B cell (primary cell): Measurements from ENCODE around the gene MYO1B. TPM values are rescaled to one million over a fixed set of nuclear protein-coding genes. Genes with fewer than 3 reads are reported as not detected.

Source experiments
- ATAC-seq: fragments of 200-7000 bp; cut with Tn5 transposase; one replicate; pipeline ENCODE4 v1.10.0; 2021; ENCODE audit warnings: low read depth, mild to moderate bottlenecking, moderate number of reproducible peaks, moderate library complexity
- CTCF ChIA-PET: fragments of 350-600 bp; sonication (Branson Sonifier 250); formaldehyde crosslinking; loops from one replicate; lab custom pipeline; 2021; ENCODE audit warnings: antibody characterized with exemption, inconsistent platforms; lab: Charles Lee
- POLR2A ChIA-PET: fragments of 350-600 bp; sonication (Branson Sonifier 250); formaldehyde crosslinking; loops from one replicate; lab custom pipeline; 2021; ENCODE audit warnings: antibody characterized with exemption; lab: Charles Lee
- DNase-seq: peaks from one replicate; pipeline ENCODE4 v3.0.0; 2013
- H2AFZ ChIP-seq: 2 replicates; pipeline ENCODE4 v1.6.1; 2012; ENCODE audit warnings: mild to moderate bottlenecking, low read depth, low read length; ENCODE audit not compliant: insufficient read depth, poor library complexity, severe bottlenecking
- H3K27ac ChIP-seq, 2 donors: 1 replicate in 1 of 2; 2 replicates in 1 of 2; pipeline ENCODE4 v1.5.1; 2012 to 2013; ENCODE audit warnings: low read length in 2 of 2, mild to moderate bottlenecking in 2 of 2, moderate library complexity in 1 of 2
- H3K27me3 ChIP-seq, 4 experiments: fragments of 200-600 bp in 1 of 4; sonication (generic) in 1 of 4; replicated peaks in 1 of 4; 1 replicate in 2 of 4; 2 replicates in 2 of 4; pipeline versions ENCODE4 v1.6.1 to v1.7.0; 2013 to 2016; ENCODE audit warnings: low read length in 3 of 4, mild to moderate bottlenecking in 2 of 4, mixed read lengths in 1 of 4, moderate library complexity in 1 of 4; ENCODE audit not compliant: insufficient read depth in 4 of 4, control insufficient read depth in 3 of 4; ENCODE audit errors: control extremely low read depth in 1 of 4
- H3K36me3 ChIP-seq, 2 experiments: replicated peaks in 1 of 2; 1 replicate in 1 of 2; 2 replicates in 1 of 2; pipeline versions ENCODE4 v1.6.1 to v1.7.1; 2013; ENCODE audit warnings: low read length in 1 of 2; ENCODE audit not compliant: insufficient read depth in 2 of 2, control insufficient read depth in 1 of 2; ENCODE audit errors: control extremely low read depth in 1 of 2, extremely low read depth in 1 of 2
- H3K4me1 ChIP-seq, 2 donors: fragments of 200-600 bp in 1 of 2; sonication (generic) in 1 of 2; 1 replicate in 1 of 2; 2 replicates in 1 of 2; pipeline versions ENCODE4 v1.5.1 to v1.6.1; 2013 to 2017; ENCODE audit warnings: low read length in 2 of 2; ENCODE audit not compliant: control insufficient read depth in 2 of 2, insufficient read depth in 2 of 2
- H3K4me2 ChIP-seq: replicated peaks from 2 replicates; pipeline ENCODE3; 2012; ENCODE audit warnings: mild to moderate bottlenecking, low read depth, low read length; ENCODE audit not compliant: poor library complexity, severe bottlenecking
- H3K4me3 ChIP-seq, 5 experiments: fragments of 200-600 bp in 1 of 5; sonication (generic) in 1 of 5; 1 replicate in 3 of 5; 2 replicates in 2 of 5; pipeline versions ENCODE4 v1.5.1 to v1.7.0; 2011 to 2016; ENCODE audit warnings: low read length in 4 of 5, mild to moderate bottlenecking in 4 of 5, low read depth in 2 of 5, control low read depth in 1 of 5, moderate library complexity in 1 of 5; ENCODE audit not compliant: insufficient read depth in 1 of 5; ENCODE audit errors: control extremely low read depth in 1 of 5, extremely low read depth in 1 of 5
- H3K79me2 ChIP-seq: fragments of 200-600 bp; sonication (generic); one replicate; pipeline ENCODE4 v1.6.0; 2016; ENCODE audit warnings: low read length; ENCODE audit not compliant: control insufficient read depth, insufficient read depth
- H3K9ac ChIP-seq: fragments of 200-600 bp; sonication (generic); 2 replicates; pipeline ENCODE4 v1.6.1; 2017; ENCODE audit warnings: mild to moderate bottlenecking, low read length, moderate library complexity
- H3K9me3 ChIP-seq, 3 donors: one replicate each; pipeline versions ENCODE4 v1.6.1 to v1.7.1; 2013; ENCODE audit warnings: low read length in 2 of 3; ENCODE audit not compliant: control insufficient read depth in 2 of 3, insufficient read depth in 1 of 3; ENCODE audit errors: control extremely low read depth in 1 of 3
- H4K20me1 ChIP-seq: 2 replicates; pipeline ENCODE4 v1.6.0; 2012; ENCODE audit warnings: mild to moderate bottlenecking, low read length; ENCODE audit not compliant: insufficient read depth, control insufficient read depth, poor library complexity, severe bottlenecking
- H3K27ac Mint-ChIP-seq: one replicate; pipeline ENCODE4 v1.8.0; 2021; ENCODE audit warnings: mixed read lengths
- H3K27me3 Mint-ChIP-seq: one replicate; pipeline ENCODE4 v1.8.0; 2021; ENCODE audit warnings: mixed read lengths
- H3K4me1 Mint-ChIP-seq: one replicate; pipeline ENCODE4 v1.8.0; 2021; ENCODE audit warnings: mixed read lengths
- H3K4me3 Mint-ChIP-seq: one replicate; pipeline ENCODE4 v1.8.0; 2021; ENCODE audit warnings: mixed read lengths
- H3K9me3 Mint-ChIP-seq: one replicate; pipeline ENCODE4 v1.8.0; 2022; ENCODE audit warnings: mixed read lengths; ENCODE audit not compliant: insufficient read depth
- EZH2 ChIP-seq: IDR thresholded peaks from 2 replicates; pipeline ENCODE4 v1.6.1; 2012; ENCODE audit warnings: borderline replicate concordance, low read depth, mild to moderate bottlenecking, moderate library complexity, low read length; ENCODE audit not compliant: insufficient read depth, poor library complexity, severe bottlenecking
- WGBS: methylation state at CpG from one replicate; pipeline ENCODE4 v1.1.5; 2013; ENCODE audit warnings: missing lambda C conversion rate; ENCODE audit not compliant: insufficient coverage; 5-methylcytosine and 5-hydroxymethylcytosine counted together
- intact Hi-C: fragments of 100-400 bp; cut with micrococcal nuclease; formaldehyde crosslinking; loops from one replicate; pipeline ENCODE4 v1.10.0; 2022
- polyA plus RNA-seq: library from polyadenylated mRNA; depleted of rRNA; stranded (reverse); fragments of >200 nt; gene quantifications from 2 replicates; pipeline ENCODE4 v1.2.3, GENCODE V29; 2012
- total RNA-seq, 2 donors: library from RNA; stranded (reverse); fragments of 120-200 nt in 1 of 2; gene quantifications; 1 replicate in 1 of 2; 2 replicates in 1 of 2; pipeline versions ENCODE4 v1.2.3 to v1.2.4, GENCODE V29; 2013 to 2022
- TF ChIP-seq, protein P1 (sequence below): fragments of 200-600 bp; IDR thresholded peaks from one replicate; pipeline ENCODE4 v1.8.0; 2022; ENCODE audit warnings: antibody characterized with exemption, mild to moderate bottlenecking

The MYO1B gene
- total and polyA plus RNA-seq, 2 donors (not counting 1 experiment from before 2014, with no cell fraction given): 0.67 to 4.4 TPM

DNA sequence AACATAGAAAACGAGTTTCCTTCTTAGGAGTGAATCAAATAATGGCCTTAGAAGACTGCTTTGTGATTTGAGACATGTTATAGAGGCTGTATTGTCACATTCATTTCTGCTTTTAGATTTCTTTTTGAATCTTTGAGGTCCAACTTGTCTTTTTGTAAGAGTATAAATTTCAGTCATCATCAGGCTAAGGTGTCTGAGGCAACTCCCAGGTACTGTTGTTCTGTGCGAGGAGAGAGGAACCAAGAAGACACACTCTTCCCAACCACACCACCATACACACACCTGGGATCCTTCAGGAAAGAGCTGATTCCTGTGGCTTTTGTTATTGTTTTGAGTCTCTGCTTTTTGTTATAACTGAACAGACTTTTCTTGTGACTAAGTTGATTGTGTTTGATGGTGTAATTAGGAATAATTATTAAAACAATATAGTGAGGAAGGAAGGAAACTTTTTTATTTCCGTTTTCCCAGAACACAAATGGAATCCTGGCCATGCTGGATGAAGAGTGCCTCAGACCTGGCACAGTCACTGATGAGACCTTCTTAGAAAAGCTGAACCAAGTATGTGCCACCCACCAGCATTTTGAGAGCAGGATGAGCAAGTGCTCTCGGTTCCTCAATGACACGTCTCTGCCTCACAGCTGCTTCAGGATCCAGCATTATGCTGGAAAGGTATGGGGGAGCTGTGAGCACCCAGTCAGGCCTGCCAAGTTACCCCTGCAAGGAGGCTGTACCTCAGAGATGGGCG lies 140.4 kb downstream of the MYO1B start:
- Histone ChIP-seq H3K4me1 (no peaks in the 10 kb centered on the region), H3K9me3 (no peaks in the 10 kb centered on the region), H3K4me2 (no peak overlapping the region), H3K27me3 (no peaks in the 10 kb centered on the region), H2AFZ (no peak overlapping the region), H4K20me1 (no peaks in the 10 kb centered on the region), H3K27ac (no peak overlapping the region), H3K4me3 (no peak overlapping the region), H3K36me3 (no peaks in the 10 kb centered on the region), H3K79me2 (no peaks in the 10 kb centered on the region), H3K9ac (no peak overlapping the region)
- Mint-ChIP-seq H3K27me3 (no peaks in the 10 kb centered on the region), H3K4me1 (no peaks in the 10 kb centered on the region), H3K9me3 (no peaks in the 10 kb centered on the region), H3K4me3 (no peak overlapping the region), H3K27ac (no peak overlapping the region)
- 62% methylated on average over 3 of the region's 6 CpGs for WGBS
- intact Hi-C loops: no loop called here
- ChIA-PET CTCF (interaction anchor here (0.9 to 1.2 kb wide), 2 partner anchors 221 to 777 kb away, joined by 3 to 4 read pairs; no protein-coding TSS in a partner anchor), POLR2A (no interaction called here)
- TF ChIP-seq EZH2: no peak
- TF ChIP-seq, protein P1, sequence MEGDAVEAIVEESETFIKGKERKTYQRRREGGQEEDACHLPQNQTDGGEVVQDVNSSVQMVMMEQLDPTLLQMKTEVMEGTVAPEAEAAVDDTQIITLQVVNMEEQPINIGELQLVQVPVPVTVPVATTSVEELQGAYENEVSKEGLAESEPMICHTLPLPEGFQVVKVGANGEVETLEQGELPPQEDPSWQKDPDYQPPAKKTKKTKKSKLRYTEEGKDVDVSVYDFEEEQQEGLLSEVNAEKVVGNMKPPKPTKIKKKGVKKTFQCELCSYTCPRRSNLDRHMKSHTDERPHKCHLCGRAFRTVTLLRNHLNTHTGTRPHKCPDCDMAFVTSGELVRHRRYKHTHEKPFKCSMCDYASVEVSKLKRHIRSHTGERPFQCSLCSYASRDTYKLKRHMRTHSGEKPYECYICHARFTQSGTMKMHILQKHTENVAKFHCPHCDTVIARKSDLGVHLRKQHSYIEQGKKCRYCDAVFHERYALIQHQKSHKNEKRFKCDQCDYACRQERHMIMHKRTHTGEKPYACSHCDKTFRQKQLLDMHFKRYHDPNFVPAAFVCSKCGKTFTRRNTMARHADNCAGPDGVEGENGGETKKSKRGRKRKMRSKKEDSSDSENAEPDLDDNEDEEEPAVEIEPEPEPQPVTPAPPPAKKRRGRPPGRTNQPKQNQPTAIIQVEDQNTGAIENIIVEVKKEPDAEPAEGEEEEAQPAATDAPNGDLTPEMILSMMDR: no peak
- DNase-seq: no peak
- ATAC-seq: no peak

GRCh38 chr2:191386938-191387536 lies 141.8 kb downstream of the MYO1B start:
- no peak for TF ChIP-seq EZH2
- TF ChIP-seq, protein P1: no peak
- Mint-ChIP-seq H3K4me3 (no peak overlapping the region), H3K27me3 (no peaks in the 10 kb centered on the region), H3K9me3 (no peaks in the 10 kb centered on the region), H3K27ac (no peak overlapping the region), H3K4me1 (peaks cover 3% of the 10 kb centered on the region)
- ChIA-PET CTCF (interaction anchor here (0.6 kb wide), 1 partner anchor 179 kb away, joined by 3 read pairs; no protein-coding TSS in a partner anchor), POLR2A (no interaction called here)
- H3K4me1 ChIP-seq: no peaks in the 10 kb centered on the region
- no peaks in the 10 kb centered on the region for H3K9me3 ChIP-seq
- no peak overlapping the region for H2AFZ ChIP-seq
- DNase-seq: no peak
- H3K9ac ChIP-seq: no peak overlapping the region
- ATAC-seq: no peak
- H3K79me2 ChIP-seq: no peaks in the 10 kb centered on the region
- no peak overlapping the region for H3K27ac ChIP-seq
- no peaks in the 10 kb centered on the region for H4K20me1 ChIP-seq
- no peak overlapping the region for H3K4me3 ChIP-seq
- H3K36me3 ChIP-seq: peaks cover 0 to 3% of the 10 kb centered on the region in 2 experiments
- intact Hi-C loops: no loop called here
- WGBS: 90% methylated on average over 6 of the region's 7 CpGs
- no peaks in the 10 kb centered on the region for H3K27me3 ChIP-seq
- H3K4me2 ChIP-seq: no peak overlapping the region
